ENCODE data around the gene LANCL1.

The LANCL1 gene

DNA sequence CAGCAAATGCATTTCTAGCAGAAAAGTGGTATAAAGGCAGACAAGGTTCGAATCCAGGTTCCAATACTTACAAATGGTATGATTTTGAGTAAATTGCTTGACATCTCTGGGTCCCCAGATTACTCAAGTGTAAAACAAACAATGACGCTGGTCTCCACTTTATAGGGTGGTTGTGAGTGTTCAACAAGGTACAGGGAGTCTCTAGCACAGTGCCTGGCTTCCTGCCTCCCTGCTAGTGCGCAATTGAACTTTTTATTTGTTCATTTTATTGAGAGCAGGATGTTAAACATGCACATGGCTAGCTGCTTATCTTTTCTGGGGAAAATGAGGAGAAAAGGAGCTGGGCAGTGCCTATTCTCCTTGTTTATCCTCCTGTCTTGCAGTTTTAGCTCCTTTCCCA lies 86.7 kb downstream of the LANCL1 start:
- no peak for DNase-seq (ENCODE audit: low spot score)

DNA sequence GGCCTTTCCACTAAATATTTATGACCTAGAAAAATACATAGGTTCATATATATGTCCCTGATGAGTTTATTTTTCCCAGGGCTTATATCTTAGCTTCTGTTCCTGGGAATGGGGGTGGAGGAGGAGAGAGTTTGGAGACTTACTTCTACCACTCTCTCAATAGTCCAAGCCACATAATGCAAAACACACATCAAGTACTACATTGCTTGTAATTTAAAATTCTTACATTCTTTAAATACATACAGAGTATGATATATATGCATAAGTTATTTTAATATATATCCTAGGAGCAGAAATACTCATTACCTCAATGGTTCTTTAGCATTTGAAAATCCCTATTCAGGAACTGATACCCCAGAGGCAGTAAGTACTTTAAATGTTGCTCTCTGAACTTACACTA lies 88.4 kb downstream of the LANCL1 start:
- no peak for DNase-seq (ENCODE audit: low spot score)

DNA sequence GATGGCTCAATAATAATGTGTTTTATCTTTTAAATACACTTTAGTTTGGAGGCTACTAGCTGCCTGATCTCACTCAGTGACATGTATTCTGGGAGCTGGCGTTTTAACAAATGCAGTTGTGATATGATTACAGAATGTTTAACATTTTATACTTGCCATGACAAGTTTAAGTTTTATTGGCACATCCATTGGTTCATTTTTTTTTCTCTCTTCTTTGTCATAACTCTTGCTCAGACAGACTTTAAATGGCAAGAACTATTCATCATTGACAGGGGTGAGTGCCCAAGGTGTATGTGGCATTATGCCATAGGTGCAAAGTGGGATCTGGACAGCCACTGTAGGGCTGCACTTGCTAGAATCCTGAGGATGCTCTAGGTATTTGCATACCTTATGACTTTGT lies 89.5 kb downstream of the LANCL1 start:
- DNase-seq (ENCODE audit: low spot score) = no peak
